NCI-H345 (cell line): Measurements from ENCODE around the gene MTMR3.

Source experiments
- DNase-seq: peaks from one replicate; lab custom pipeline; 2025; lab: John Stamatoyannopoulos, UW

The MTMR3 gene

GRCh38 chr22:29916007-29916544 lies 33.1 kb downstream of the MTMR3 start:
- peak; percentile 1 for DNase-seq

- DNase-seq, result no peak
These were observed 34.3 kb downstream of the MTMR3 start for GRCh38 chr22:29917052-29917902.

- no peak for DNase-seq
These were observed 42.4 kb downstream of the MTMR3 start for GRCh38 chr22:29925402-29925801.

GRCh38 chr22:29926057-29926456 lies 43.1 kb downstream of the MTMR3 start:
- no peak for DNase-seq

GRCh38 chr22:29932136-29932535 lies 49.2 kb downstream of the MTMR3 start:
- no peak for DNase-seq

- DNase-seq, result no peak
These were observed 50.6 kb downstream of the MTMR3 start for GRCh38 chr22:29933619-29934018.

GRCh38 chr22:29934596-29934995 lies 51.6 kb downstream of the MTMR3 start:
- DNase-seq, result no peak

- DNase-seq, result no peak
These were observed 53.2 kb downstream of the MTMR3 start for GRCh38 chr22:29936186-29936585.

GRCh38 chr22:29937940-29938693 lies 55.1 kb downstream of the MTMR3 start:
- no peak for DNase-seq

- no peak for DNase-seq
These were observed 57.6 kb downstream of the MTMR3 start for GRCh38 chr22:29940526-29940925.

- DNase-seq, result no peak
These were observed 61.4 kb downstream of the MTMR3 start for GRCh38 chr22:29944339-29944738.

GRCh38 chr22:29945435-29945834 lies 62.5 kb downstream of the MTMR3 start:
- DNase-seq, result no peak

GRCh38 chr22:29946220-29946619 lies 63.2 kb downstream of the MTMR3 start:
- DNase-seq, result no peak

GRCh38 chr22:29947410-29948384 lies 64.7 kb downstream of the MTMR3 start:
- DNase-seq, result no peak

GRCh38 chr22:29948385-29948769 lies 65.4 kb downstream of the MTMR3 start:
- DNase-seq, result no peak

- no peak for DNase-seq
These were observed 66.9 kb downstream of the MTMR3 start for GRCh38 chr22:29949872-29950271.

- no peak for DNase-seq
These were observed 68.9 kb downstream of the MTMR3 start for GRCh38 chr22:29951791-29952413.

- no peak for DNase-seq
These were observed 71.4 kb downstream of the MTMR3 start for GRCh38 chr22:29954203-29954855.

- no peak for DNase-seq
These were observed 73.7 kb downstream of the MTMR3 start for GRCh38 chr22:29956680-29957079.

- no peak for DNase-seq
These were observed 75.2 kb downstream of the MTMR3 start for GRCh38 chr22:29958170-29958569.

GRCh38 chr22:29964776-29965175 lies 81.8 kb downstream of the MTMR3 start:
- DNase-seq, result no peak
